ENCODE data around the gene COQ8A.

Gene COQ8A

GRCh38 chr1:227032396-227032795 lies 92.3 kb downstream of the COQ8A start:
- DNase-seq: no peak

- no peak for DNase-seq
Observed at GRCh38 chr1:227033880-227034279, 93.8 kb downstream of the COQ8A start.

- no peak for DNase-seq
Observed at GRCh38 chr1:227035316-227035715, 95.2 kb downstream of the COQ8A start.

- no peak for DNase-seq
Observed at GRCh38 chr1:227037121-227037520, 97.0 kb downstream of the COQ8A start.
